Fibroblast of lung (primary cell): Measurements from ENCODE around the gene ORC3.

Experiments
- CTCF ChIP-seq, 2 donors: IDR thresholded peaks in 1 of 2; conservative IDR thresholded peaks in 1 of 2; 1 replicate in 1 of 2; 2 replicates in 1 of 2; pipeline ENCODE4 v1.5.1; 2011 to 2012; ENCODE audit warnings: low read length in 2 of 2, control low read depth in 1 of 2, inconsistent platforms in 1 of 2, low read depth in 1 of 2, mild to moderate bottlenecking in 1 of 2
- EZH2 ChIP-seq: IDR thresholded peaks from 2 replicates; pipeline ENCODE4 v1.5.1; 2012; ENCODE audit warnings: low read length, control low read depth, mild to moderate bottlenecking; ENCODE audit errors: missing control alignments

GRCh38 chr6:87710090-87710489 lies 120.2 kb downstream of the ORC3 start:
- TF ChIP-seq CTCF (conservative IDR thresholded peaks at IDR 0.05 in 1 of 2, IDR thresholded peaks at IDR 0.05 in 1 of 2; ENCODE audit: low read depth in 1 of 2, low read length in 2 of 2) (no peak), EZH2 (no peak)
